Iris pigment epithelial cell (primary cell): ENCODE data around the gene PEBP1.

Experiments
- DNase-seq: peaks from one replicate; pipeline ENCODE4 v3.0.0-alpha.2; 2011; ENCODE audit warnings: low read depth

Gene PEBP1

DNA sequence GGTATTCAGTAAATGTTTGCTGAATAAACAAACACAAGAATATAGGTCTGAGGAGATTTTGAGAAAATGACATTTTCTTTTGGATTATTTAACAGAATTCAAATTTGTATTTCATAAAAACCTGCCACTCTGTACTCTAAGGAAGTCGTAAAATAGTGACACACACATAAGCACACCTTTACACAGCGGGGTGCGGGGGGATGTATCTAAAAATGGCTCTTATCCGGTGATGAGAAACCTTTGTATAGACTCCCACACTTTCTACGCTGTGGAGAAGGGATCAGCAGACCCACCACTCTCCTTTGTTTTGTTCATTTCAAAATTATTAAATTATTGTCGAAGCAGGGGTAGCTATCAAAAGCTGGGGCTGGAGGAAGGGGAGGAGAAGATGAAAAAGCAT is 58.0 kb downstream of the PEBP1 start:
- DNase-seq: no peak
